Testis (tissue), 3 donors: ENCODE data around the gene H2BK1. TPM values are rescaled to one million over a fixed set of nuclear protein-coding genes. Genes with fewer than 3 reads are reported as not detected.

Experiments
- DNase-seq: peaks from one replicate; pipeline ENCODE4 v3.0.0-alpha.2; 2019
- H3K27ac ChIP-seq, 2 donors: fragments of 200-600 bp; sonication (generic); one replicate each; pipeline ENCODE4 v1.5.1; 2019
- H3K27me3 ChIP-seq: fragments of 200-600 bp; sonication (generic); one replicate; pipeline ENCODE4 v1.5.1; 2019
- H3K36me3 ChIP-seq: fragments of 200-600 bp; sonication (generic); one replicate; pipeline ENCODE4 v1.5.1; 2017; ENCODE audit warnings: low read depth; ENCODE audit errors: missing control alignments
- H3K4me1 ChIP-seq: fragments of 200-600 bp; sonication (generic); one replicate; pipeline ENCODE4 v1.5.1; 2019
- H3K4me3 ChIP-seq, 2 donors: fragments of 200-600 bp; sonication (generic); one replicate each; pipeline ENCODE4 v1.5.1; 2017 to 2019
- H3K9me3 ChIP-seq: fragments of 200-600 bp; sonication (generic); one replicate; pipeline ENCODE4 v1.5.1; 2017
- CTCF ChIP-seq, 3 experiments: fragments of 450-650 bp in 2 of 3; fragments of 200-600 bp in 1 of 3; sonication (generic) in 1 of 3; IDR thresholded peaks; one replicate each; pipeline ENCODE4 v1.5.1; 2016 to 2019; ENCODE audit warnings: antibody characterized with exemption in 3 of 3, mild to moderate bottlenecking in 2 of 3, moderate library complexity in 1 of 3
- POLR2A ChIP-seq: fragments of 450-650 bp; IDR thresholded peaks from one replicate; pipeline ENCODE4 v1.6.1; 2017; ENCODE audit warnings: antibody characterized with exemption, mild to moderate bottlenecking, moderate library complexity
- WGBS, 2 donors: methylation state at CpG; one replicate each; pipeline ENCODE4 v1.1.5; 2018; 5-methylcytosine and 5-hydroxymethylcytosine counted together
- intact Hi-C: fragments of 100-400 bp; cut with DNase I; formaldehyde crosslinking; loops from one replicate; pipeline ENCODE4 v1.15.1; 2023; ENCODE audit warnings: low total_unique reads
- polyA plus RNA-seq: library from polyadenylated mRNA; stranded (reverse); fragments of 350-450 nt; fragmentation: Illumina TruSeq; extraction: RNeasy Lipid Tissue Mini Kit (QIAGEN cat#74804); gene quantifications from one replicate; pipeline ENCODE4 v1.2.3, GENCODE V29; 2014; ENCODE audit warnings: low read depth, low replicate concordance; ENCODE audit not compliant: insufficient read depth
- total RNA-seq, 2 donors: library from RNA; depleted of rRNA; stranded (reverse); fragments of >200 nt; gene quantifications; one replicate each; pipeline ENCODE4 v1.2.3, GENCODE V29; 2016

Gene H2BK1
- total and polyA plus RNA-seq, 3 donors from 2014 or later = not detected

GRCh38 chr7:151195616-151196450 is 14.5 kb downstream of the H2BK1 start:
- no peaks in the 10 kb centered on the region for H3K4me1 ChIP-seq
- no peak overlapping the region for H3K4me3 ChIP-seq
- H3K27ac ChIP-seq = no peak overlapping the region
- TF ChIP-seq POLR2A = no peak
- TF ChIP-seq CTCF (IDR thresholded peaks at IDR 0.05) = no peak
- WGBS, 2 donors = 65 to 78% methylated on average over 13 to 19 of the region's 19 CpGs
- no peaks in the 10 kb centered on the region for H3K27me3 ChIP-seq
- H3K9me3 ChIP-seq = no peaks in the 10 kb centered on the region
- intact Hi-C loops = no loop called here
- no peak for DNase-seq
- H3K36me3 ChIP-seq = no peaks in the 10 kb centered on the region

GRCh38 chr7:151194188-151194587 is 16.1 kb downstream of the H2BK1 start:
- H3K4me3 ChIP-seq = no peak overlapping the region
- no peak for DNase-seq
- H3K9me3 ChIP-seq = no peaks in the 10 kb centered on the region
- H3K27ac ChIP-seq = no peak overlapping the region
- WGBS, 2 donors = 86 to 100% methylated on average over 3 to 7 of the region's 7 CpGs
- TF ChIP-seq POLR2A (no peak), CTCF (IDR thresholded peaks at IDR 0.05) (no peak)
- intact Hi-C loops = no loop called here
- no peaks in the 10 kb centered on the region for H3K36me3 ChIP-seq
- no peaks in the 10 kb centered on the region for H3K27me3 ChIP-seq
- no peaks in the 10 kb centered on the region for H3K4me1 ChIP-seq

- 91 to 95% methylated on average over 12 to 14 of the region's 14 CpGs for WGBS, 2 donors
- no peak overlapping the region for H3K27ac ChIP-seq
Measured at GRCh38 chr7:151193203-151193978, 16.9 kb downstream of the H2BK1 start.

GRCh38 chr7:151192002-151192539 is 18.2 kb downstream of the H2BK1 start:
- intact Hi-C loops = no loop called here
- no peak for DNase-seq
- no peaks in the 10 kb centered on the region for H3K9me3 ChIP-seq
- no peaks in the 10 kb centered on the region for H3K4me1 ChIP-seq
- TF ChIP-seq CTCF (IDR thresholded peaks at IDR 0.05) = no peak
- no peak for TF ChIP-seq POLR2A
- H3K36me3 ChIP-seq = no peaks in the 10 kb centered on the region
- no peaks in the 10 kb centered on the region for H3K27me3 ChIP-seq
- 96 to 100% methylated on average over 1 to 23 of the region's 23 CpGs for WGBS, 2 donors
- H3K4me3 ChIP-seq = no peak overlapping the region
- no peak overlapping the region for H3K27ac ChIP-seq

More at GRCh38 chr7:151193203-151193978, 16.9 kb downstream of the H2BK1 start:
- H3K27me3 ChIP-seq = no peaks in the 10 kb centered on the region
- TF ChIP-seq CTCF (IDR thresholded peaks at IDR 0.05) = no peak
- TF ChIP-seq POLR2A = no peak
- H3K36me3 ChIP-seq = no peaks in the 10 kb centered on the region
- H3K9me3 ChIP-seq = no peaks in the 10 kb centered on the region
- no peak for DNase-seq
- no peaks in the 10 kb centered on the region for H3K4me1 ChIP-seq
- H3K4me3 ChIP-seq = no peak overlapping the region
- intact Hi-C loops = no loop called here
